Activated CD8-positive, alpha-beta T cell treated with anti-CD3 and anti-CD28 coated beads, Interleukin-2, amount 10 ng/mL, durations not matched to agents 7 days and 5 days (primary cell): ENCODE results near the gene CGB7. TPM values are rescaled to one million over a fixed set of nuclear protein-coding genes. Genes with fewer than 3 reads are reported as not detected.
"Not testable (repeated sequence)": the region's sequence is repeated elsewhere in the genome, so short reads cannot be mapped to it uniquely, and the experiment has no call there.

Experiments
- ATAC-seq: fragments of 150-1000 bp; cut with Tn5 transposase; one replicate; pipeline ENCODE4 v1.10.0; 2021; ENCODE audit warnings: moderate library complexity
- CTCF ChIA-PET: fragments of 350-600 bp; sonication (Branson Sonifier 250); formaldehyde crosslinking; loops from one replicate; lab custom pipeline; 2021; ENCODE audit warnings: antibody characterized with exemption; lab: Charles Lee
- POLR2A ChIA-PET: fragments of 350-600 bp; sonication (Branson Sonifier 250); formaldehyde crosslinking; loops from one replicate; lab custom pipeline; 2021; ENCODE audit warnings: antibody characterized with exemption; lab: Charles Lee
- DNase-seq: peaks from one replicate; pipeline ENCODE4 v3.0.0-alpha.2; 2020
- H3K27ac Mint-ChIP-seq: one replicate; pipeline ENCODE4 v1.8.0; 2021; ENCODE audit warnings: mild to moderate bottlenecking, mixed read lengths
- H3K27me3 Mint-ChIP-seq: one replicate; pipeline ENCODE4 v1.8.0; 2021; ENCODE audit warnings: low read depth, mixed read lengths
- H3K36me3 Mint-ChIP-seq: one replicate; pipeline ENCODE4 v1.8.0; 2021; ENCODE audit warnings: low read depth, mixed read lengths
- H3K4me1 Mint-ChIP-seq: one replicate; pipeline ENCODE4 v1.8.0; 2021; ENCODE audit warnings: low read depth, mixed read lengths
- H3K4me3 Mint-ChIP-seq: one replicate; pipeline ENCODE4 v1.8.0; 2021; ENCODE audit warnings: mild to moderate bottlenecking, mixed read lengths
- H3K9me3 Mint-ChIP-seq: one replicate; pipeline ENCODE4 v1.8.0; 2022; ENCODE audit warnings: mixed read lengths; ENCODE audit not compliant: insufficient read depth
- total RNA-seq, 2 experiments: library from RNA; stranded (reverse); gene quantifications; one replicate each; pipeline ENCODE4 v1.2.3, GENCODE V29; 2021

The CGB7 gene
- total RNA-seq, 2 experiments from 2014 or later = not detected

DNA sequence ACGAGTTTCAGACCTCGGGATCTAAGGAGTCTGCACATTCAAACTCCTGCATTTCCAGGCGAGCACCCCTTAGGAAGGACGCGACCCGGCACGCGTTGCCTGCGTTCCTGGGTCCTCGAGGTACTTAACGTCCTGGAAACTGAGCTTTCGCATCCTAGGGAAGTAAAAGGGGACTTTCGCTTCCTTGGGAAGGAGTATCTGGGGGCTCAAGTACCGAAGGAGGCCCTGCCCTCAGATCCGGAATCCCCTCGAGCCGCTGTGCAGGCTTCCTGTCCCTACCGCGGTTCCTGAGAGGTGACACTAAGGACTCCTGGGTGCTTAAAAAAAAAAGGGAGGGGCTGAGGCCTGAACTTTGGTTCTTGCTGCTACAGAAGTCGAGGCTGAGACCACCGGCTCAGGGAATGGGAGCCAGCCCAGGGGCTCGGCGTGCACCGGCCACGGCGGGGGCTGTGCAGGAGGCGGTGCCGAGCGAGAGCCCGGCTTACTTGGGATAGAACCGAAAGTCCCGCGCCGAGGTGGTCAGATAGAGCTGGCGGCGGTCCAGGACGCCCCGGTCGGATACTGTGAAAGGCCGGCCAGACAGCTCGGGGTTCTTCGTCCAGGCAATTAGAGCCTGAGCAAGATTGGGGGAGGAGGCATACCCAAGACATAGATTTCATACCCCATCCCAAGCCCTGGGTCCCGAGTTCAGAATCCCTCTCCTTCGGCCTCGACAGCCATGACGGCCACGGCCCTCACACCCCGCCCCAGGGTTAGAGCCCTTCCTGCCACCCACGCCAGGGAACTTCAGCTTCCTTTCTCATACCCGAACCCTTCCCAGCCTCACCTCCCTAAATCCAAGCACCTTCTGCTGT, 38.9 kb downstream of the CGB7 start:
- H3K36me3 Mint-ChIP-seq = peaks cover 14% of the 10 kb centered on the region
- DNase-seq (peak; percentile 48), ATAC-seq (peak; percentile 25)
- H3K27ac Mint-ChIP-seq = peak overlapping the region; percentile 30
- not testable (repeated sequence) for H3K9me3 Mint-ChIP-seq
- H3K4me1 Mint-ChIP-seq = peaks cover 39% of the 10 kb centered on the region
- peaks cover 11% of the 10 kb centered on the region for H3K27me3 Mint-ChIP-seq
- ChIA-PET CTCF (interaction anchor here (1.0 to 5.8 kb wide), 5 partner anchors 15 to 79 kb away, joined by 3 to 32 read pairs (median 8); partner anchors contain the start of genes GYS1 and RUVBL2), POLR2A (interaction anchor here (1.1 to 1.3 kb wide), 2 partner anchors 25 to 79 kb away, joined by 3 read pairs; no protein-coding TSS in a partner anchor)
- peak overlapping the region; percentile 72 for H3K4me3 Mint-ChIP-seq

DNA sequence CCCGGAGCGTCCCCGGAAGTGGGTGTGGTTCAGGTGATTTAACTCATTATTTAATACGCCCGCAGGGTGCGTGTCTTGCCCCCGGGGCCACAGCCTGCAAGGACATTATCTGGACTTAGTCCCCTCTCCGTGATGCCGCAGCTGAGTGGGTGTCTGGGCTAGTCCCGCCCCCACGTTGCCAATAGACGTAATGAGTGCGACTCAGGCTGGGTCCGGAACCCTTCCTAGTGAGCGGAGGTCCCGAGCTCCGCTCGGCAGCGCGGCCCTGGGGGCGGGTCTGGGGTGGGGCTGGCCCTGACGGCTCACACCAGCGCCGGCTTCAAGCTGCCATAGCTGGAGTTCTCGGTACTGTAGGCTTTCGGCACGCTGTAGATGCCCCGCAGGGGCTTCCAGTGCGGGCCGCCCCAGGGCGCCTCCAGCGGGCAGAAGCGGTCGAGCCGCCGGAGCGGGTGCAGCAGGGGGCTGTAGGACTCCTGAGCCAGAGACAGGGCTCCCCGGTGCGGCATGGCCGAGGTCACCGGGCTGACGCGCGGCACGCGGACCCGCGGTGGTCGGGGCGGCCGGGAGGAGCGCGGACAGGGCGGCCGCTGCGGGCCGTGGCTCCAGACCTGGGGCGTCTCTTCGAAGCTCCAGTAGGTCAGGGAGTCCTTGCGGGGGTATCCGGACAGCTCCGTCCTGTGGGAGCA, 39.7 kb downstream of the CGB7 start:
- ChIA-PET CTCF (interaction anchor here (1.0 to 5.8 kb wide), 5 partner anchors 14 to 80 kb away, joined by 3 to 32 read pairs (median 8); partner anchors contain the start of genes GYS1 and RUVBL2), POLR2A (interaction anchor here (0.7 to 1.3 kb wide), 2 partner anchors 24 to 80 kb away, joined by 3 read pairs; no protein-coding TSS in a partner anchor)
- H3K4me3 Mint-ChIP-seq = peak overlapping the region; percentile 72
- H3K36me3 Mint-ChIP-seq = peaks cover 16% of the 10 kb centered on the region
- peaks cover 11% of the 10 kb centered on the region for H3K27me3 Mint-ChIP-seq
- no peak overlapping the region for H3K27ac Mint-ChIP-seq
- H3K4me1 Mint-ChIP-seq = peaks cover 39% of the 10 kb centered on the region
- peak; percentile 73 for DNase-seq
- no peaks in the 10 kb centered on the region for H3K9me3 Mint-ChIP-seq
- peak; percentile 81 for ATAC-seq

DNA sequence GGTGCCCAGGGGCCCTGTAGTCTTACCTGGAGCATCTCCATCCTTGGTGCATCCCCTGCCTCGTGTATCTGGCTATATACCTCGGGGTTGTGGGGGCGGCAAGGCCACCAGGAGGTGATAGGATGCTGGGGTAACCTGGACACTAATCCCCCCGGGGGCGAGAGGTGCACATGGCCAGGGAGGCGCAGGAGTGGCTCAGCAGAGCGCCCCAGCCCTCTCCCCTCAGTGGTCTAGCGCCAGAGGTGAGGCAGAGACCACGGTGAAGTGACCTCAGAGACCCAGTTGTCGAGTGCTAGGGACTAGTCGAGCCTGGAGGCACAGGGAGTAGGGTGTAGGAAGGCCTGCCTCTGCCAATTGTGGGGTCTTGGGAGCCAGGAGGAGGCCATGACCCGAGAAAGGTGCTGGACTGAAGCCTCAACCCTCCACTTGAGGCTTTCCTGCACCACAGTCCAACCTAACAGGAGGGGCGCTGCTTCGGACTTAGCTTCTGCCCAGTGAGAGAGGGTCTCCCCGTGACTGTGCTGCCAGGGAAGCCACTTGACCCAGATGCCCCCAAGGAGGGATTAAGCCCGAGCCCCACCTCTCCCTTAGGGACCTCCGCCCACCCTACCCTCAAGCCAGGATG, 40.4 kb downstream of the CGB7 start, which contains the start of gene LHB:
TSS of gene LHB (minus strand) at position 51 of the 625 bp plus-strand sequence. CDS start at position 41, 10 bp downstream.
- Mint-ChIP-seq H3K27ac (no peak within 1 kb of the TSS), H3K4me3 (peak within 1 kb of the TSS; percentile 72)
- no peak for ATAC-seq

DNA sequence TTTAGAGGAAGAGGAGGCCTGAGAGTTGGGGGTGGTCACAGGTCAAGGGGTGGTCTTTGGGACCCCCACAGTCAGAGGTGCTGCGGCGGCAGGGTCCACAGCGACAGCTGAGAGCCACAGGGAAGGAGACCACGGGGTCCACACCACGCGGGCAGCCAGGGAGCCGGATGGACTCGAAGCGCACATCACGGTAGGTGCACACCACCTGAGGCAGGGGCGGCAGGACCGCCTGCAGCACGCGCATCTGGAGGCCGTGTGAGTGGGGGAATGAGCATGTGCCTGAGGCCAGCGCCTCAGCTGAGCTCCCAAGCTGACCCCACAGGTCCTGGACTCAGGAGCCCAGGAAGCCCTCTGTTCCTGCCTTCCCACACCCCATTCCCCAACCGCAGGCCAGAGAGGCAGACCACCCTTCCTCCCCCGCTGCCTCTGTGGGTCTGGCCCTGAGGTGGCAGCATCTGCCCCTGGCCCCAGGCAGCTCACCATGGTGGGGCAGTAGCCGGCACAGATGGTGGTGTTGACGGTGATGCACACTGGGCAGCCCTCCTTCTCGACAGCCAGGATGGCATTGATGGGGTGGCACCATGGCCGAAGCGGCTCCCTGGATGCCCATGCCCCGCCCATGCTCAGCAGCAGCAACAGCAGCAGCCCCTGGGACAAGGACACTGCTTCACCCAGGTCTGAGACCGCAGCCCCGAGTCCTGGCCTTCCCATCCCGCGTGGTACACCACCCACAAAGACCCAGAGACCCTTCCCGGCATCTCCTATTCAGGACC, 41.3 kb downstream of the CGB7 start:
- Mint-ChIP-seq H3K27ac (no peak overlapping the region), H3K4me3 (no peak overlapping the region), H3K9me3 (no peaks in the 10 kb centered on the region), H3K27me3 (peaks cover 8% of the 10 kb centered on the region), H3K4me1 (peaks cover 35% of the 10 kb centered on the region), H3K36me3 (peaks cover 20% of the 10 kb centered on the region)
- DNase-seq (no peak), ATAC-seq (no peak)
- CTCF ChIA-PET = interaction anchor here (0.8 to 4.3 kb wide), 2 partner anchors 17 to 23 kb away, joined by 3 to 26 read pairs; partner anchors contain the start of genes GYS1 and RUVBL2
- POLR2A ChIA-PET = no interaction called here

More for the DNA sequence above, 40.4 kb downstream of the CGB7 start, which contains the start of gene LHB:
- POLR2A ChIA-PET = interaction anchor here (1.3 kb wide), 1 partner anchor 23 kb away, joined by 3 read pairs; no protein-coding TSS in a partner anchor
- Mint-ChIP-seq H3K4me1 (peaks cover 39% of the 10 kb centered on the region), H3K36me3 (peaks cover 20% of the 10 kb centered on the region), H3K27me3 (peaks cover 11% of the 10 kb centered on the region), H3K9me3 (no peaks in the 10 kb centered on the region)
- CTCF ChIA-PET = interaction anchor here (1.3 to 5.8 kb wide), 3 partner anchors 18 to 38 kb away, joined by 4 to 32 read pairs (median 26); partner anchors contain the start of genes GYS1 and RUVBL2
- DNase-seq = no peak

DNA sequence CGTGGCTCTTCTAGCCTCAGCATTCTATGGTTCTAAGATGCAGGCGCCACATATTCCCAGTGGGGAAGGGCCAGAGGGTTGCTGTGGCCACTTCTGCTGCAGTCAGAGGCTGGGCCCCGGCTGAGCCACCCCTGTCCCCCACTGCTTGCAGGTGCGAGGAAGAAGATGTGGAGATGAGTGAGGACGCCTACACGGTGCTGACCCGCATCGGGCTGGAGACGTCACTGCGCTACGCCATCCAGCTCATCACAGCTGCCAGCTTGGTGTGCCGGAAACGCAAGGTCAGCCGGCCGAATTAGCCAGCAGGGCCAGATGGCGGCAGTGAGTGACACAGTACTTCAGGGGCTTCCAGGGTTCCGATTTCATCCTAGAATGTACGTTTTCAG, 42.7 kb downstream of the CGB7 start:
- Mint-ChIP-seq H3K4me1 (peaks cover 23% of the 10 kb centered on the region), H3K27me3 (peaks cover 7% of the 10 kb centered on the region), H3K4me3 (no peak overlapping the region), H3K27ac (no peak overlapping the region), H3K9me3 (no peaks in the 10 kb centered on the region), H3K36me3 (peaks cover 23% of the 10 kb centered on the region)
- ChIA-PET POLR2A (no interaction called here), CTCF (interaction anchor here (1.5 to 1.7 kb wide), 2 partner anchors 15 to 21 kb away, joined by 6 to 9 read pairs; partner anchors contain the start of genes GYS1 and RUVBL2)
- ATAC-seq = no peak
- no peak for DNase-seq

DNA sequence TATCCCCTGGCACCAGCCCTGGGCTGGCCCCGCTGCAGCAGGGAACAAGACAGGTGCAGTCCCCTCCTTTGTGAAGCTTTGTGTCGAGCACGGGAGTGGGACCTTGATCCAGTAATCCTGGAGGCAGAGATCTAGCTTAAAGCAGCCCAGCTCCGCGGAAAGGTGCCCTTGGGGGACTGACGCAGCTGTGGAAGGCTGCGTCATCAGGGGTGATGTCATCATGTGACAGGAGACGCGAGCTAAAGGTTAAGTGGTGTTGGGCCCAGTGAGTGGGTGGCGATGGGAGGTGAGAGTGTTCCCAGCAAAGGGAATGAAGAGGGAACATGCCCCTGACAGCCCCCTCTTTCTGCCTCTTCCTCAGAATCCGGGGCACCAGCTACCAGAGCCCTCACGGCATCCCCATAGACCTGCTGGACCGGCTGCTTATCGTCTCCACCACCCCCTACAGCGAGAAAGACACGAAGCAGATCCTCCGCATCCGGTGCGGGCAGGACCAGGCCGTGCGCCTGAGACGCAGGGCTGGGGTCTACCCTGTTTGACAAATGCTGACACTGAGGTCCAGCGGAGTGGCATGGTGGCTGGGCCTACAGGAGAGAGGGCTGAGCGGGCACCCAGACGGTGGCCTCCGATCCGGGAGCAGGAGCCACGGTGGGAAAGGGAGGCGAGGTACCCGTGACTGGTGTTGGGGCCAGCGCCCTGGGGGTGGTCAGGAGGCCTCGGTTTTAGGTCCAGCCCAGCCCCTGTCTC, 43.3 kb downstream of the CGB7 start:
- ATAC-seq (no peak), DNase-seq (no peak)
- no peak overlapping the region for H3K27ac Mint-ChIP-seq
- peaks cover 6% of the 10 kb centered on the region for H3K27me3 Mint-ChIP-seq
- peaks cover 26% of the 10 kb centered on the region for H3K36me3 Mint-ChIP-seq
- peaks cover 19% of the 10 kb centered on the region for H3K4me1 Mint-ChIP-seq
- ChIA-PET CTCF (interaction anchor here (1.5 to 1.7 kb wide), 2 partner anchors 15 to 21 kb away, joined by 6 to 9 read pairs; partner anchors contain the start of genes GYS1 and RUVBL2), POLR2A (no interaction called here)
- H3K4me3 Mint-ChIP-seq = no peak overlapping the region
- H3K9me3 Mint-ChIP-seq = no peaks in the 10 kb centered on the region

DNA sequence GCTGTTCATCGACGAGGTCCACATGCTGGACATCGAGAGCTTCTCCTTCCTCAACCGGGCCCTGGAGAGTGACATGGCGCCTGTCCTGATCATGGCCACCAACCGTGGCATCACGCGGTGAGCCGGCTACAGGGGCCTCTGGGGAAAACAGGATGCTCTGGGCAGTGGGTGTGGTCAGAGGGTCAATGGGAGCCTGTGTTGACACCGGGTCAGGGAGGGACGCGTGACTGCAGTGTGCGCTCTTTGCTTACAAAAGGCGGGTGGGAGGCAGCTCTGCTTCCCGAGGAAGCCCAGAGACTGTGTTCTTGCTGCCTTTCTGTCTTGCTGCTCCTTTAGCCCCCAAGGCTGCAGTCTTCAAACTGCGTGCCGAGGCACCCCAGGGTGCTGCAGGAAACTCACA, 46.4 kb downstream of the CGB7 start:
- Mint-ChIP-seq H3K4me1 (no peaks in the 10 kb centered on the region), H3K27ac (no peak overlapping the region), H3K27me3 (no peaks in the 10 kb centered on the region), H3K9me3 (no peaks in the 10 kb centered on the region), H3K4me3 (no peak overlapping the region), H3K36me3 (peaks cover 35% of the 10 kb centered on the region)
- ATAC-seq = no peak
- ChIA-PET CTCF (no interaction called here), POLR2A (no interaction called here)
- no peak for DNase-seq

DNA sequence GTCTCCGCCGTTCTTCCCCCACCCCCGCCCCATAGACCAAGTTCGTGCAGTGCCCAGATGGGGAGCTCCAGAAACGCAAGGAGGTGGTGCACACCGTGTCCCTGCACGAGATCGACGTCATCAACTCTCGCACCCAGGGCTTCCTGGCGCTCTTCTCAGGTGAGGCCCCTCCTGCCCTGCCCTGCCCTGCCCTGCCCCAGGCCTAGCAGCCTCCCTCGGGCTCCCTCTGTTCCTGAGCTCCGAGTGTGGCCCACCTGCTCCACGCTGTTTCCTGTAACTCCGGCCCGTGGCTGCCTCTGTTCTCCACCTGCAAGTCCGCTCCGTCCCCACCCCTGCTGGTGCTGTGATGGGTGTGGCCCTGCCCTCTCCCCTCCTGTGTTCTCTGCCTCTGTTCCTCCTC, 47.1 kb downstream of the CGB7 start:
- ChIA-PET POLR2A (no interaction called here), CTCF (interaction anchor here (3.3 kb wide), 1 partner anchor 11 kb away, joined by 17 read pairs; no protein-coding TSS in a partner anchor)
- Mint-ChIP-seq H3K4me1 (no peaks in the 10 kb centered on the region), H3K36me3 (peaks cover 29% of the 10 kb centered on the region), H3K27ac (peak overlapping the region; percentile 23), H3K27me3 (no peaks in the 10 kb centered on the region), H3K9me3 (no peaks in the 10 kb centered on the region), H3K4me3 (no peak overlapping the region)
- ATAC-seq = no peak
- no peak for DNase-seq

DNA sequence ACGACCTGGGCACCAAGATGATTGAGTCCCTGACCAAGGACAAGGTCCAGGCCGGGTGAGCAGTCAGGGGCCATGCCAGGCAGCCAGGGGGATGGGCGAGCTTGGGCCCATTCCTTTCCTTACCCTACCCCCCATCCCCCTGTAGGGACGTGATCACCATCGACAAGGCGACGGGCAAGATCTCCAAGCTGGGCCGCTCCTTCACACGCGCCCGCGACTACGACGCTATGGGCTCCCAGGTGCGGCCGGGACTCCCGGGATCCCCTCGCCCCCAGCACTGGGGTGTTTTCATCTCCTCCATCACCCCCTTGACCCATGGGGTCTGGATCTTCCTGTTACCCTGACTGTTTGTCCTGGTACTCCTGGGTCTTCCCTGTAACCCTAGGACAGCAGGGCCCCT, 47.7 kb downstream of the CGB7 start:
- POLR2A ChIA-PET = interaction anchor here (0.6 kb wide), 1 partner anchor 226 kb away, joined by 3 read pairs; no protein-coding TSS in a partner anchor
- Mint-ChIP-seq H3K4me1 (no peaks in the 10 kb centered on the region), H3K27me3 (no peaks in the 10 kb centered on the region), H3K9me3 (no peaks in the 10 kb centered on the region), H3K36me3 (peaks cover 32% of the 10 kb centered on the region), H3K4me3 (no peak overlapping the region), H3K27ac (no peak overlapping the region)
- ATAC-seq (no peak), DNase-seq (no peak)
- CTCF ChIA-PET = interaction anchor here (1.2 to 3.3 kb wide), 3 partner anchors 10 to 46 kb away, joined by 3 to 17 read pairs (median 5); no protein-coding TSS in a partner anchor

DNA sequence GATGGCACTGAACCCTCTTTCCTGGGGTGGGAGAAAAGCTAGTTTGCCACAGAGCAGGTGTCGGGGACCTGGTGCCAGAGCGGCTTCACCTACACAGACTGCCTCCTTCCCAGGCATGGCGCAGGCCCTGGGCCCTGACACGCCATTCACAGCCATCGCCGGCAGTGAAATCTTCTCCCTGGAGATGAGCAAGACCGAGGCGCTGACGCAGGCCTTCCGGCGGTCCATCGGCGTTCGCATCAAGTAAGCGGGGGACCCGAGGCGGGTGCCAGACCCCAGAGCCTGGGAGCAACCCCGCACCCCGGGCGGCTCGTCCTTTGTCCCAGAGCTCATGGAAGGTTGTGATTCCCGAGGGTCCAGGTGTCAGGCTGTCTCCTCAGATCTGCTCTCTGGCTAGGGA, 50.6 kb downstream of the CGB7 start:
- no peak for ATAC-seq

More for the DNA sequence above, 50.6 kb downstream of the CGB7 start:
- Mint-ChIP-seq H3K4me1 (no peaks in the 10 kb centered on the region), H3K36me3 (peaks cover 34% of the 10 kb centered on the region), H3K27ac (no peak overlapping the region), H3K4me3 (no peak overlapping the region), H3K27me3 (no peaks in the 10 kb centered on the region), H3K9me3 (no peaks in the 10 kb centered on the region)
- ChIA-PET CTCF (no interaction called here), POLR2A (no interaction called here)
- DNase-seq = no peak
